Kidney epithelial cell (primary cell): ENCODE data around the gene SMAD6. TPM values are rescaled to one million over a fixed set of nuclear protein-coding genes. Genes with fewer than 3 reads are reported as not detected.

Experiments
- DNase-seq: peaks from one replicate; pipeline ENCODE4 v3.0.0-alpha.2; 2010; ENCODE audit warnings: low read depth
- H3K27me3 ChIP-seq: 2 replicates; pipeline ENCODE4 v1.6.0; 2011; ENCODE audit warnings: low read length; ENCODE audit not compliant: control insufficient read depth, insufficient read depth
- H3K36me3 ChIP-seq: 2 replicates; pipeline ENCODE4 v1.5.1; 2011; ENCODE audit warnings: low read length; ENCODE audit not compliant: control insufficient read depth, insufficient read depth
- H3K4me3 ChIP-seq: 2 replicates; pipeline ENCODE4 v1.5.1; 2011; ENCODE audit warnings: low read depth, mild to moderate bottlenecking, control low read depth, low read length
- CTCF ChIP-seq: IDR thresholded peaks from 2 replicates; pipeline ENCODE4 v1.5.1; 2011; ENCODE audit warnings: mild to moderate bottlenecking, moderate library complexity, low read length, control low read depth, inconsistent platforms; ENCODE audit not compliant: insufficient read depth, poor library complexity, severe bottlenecking
- total RNA-seq: library from RNA; depleted of rRNA; stranded (reverse); fragments of >200 nt; gene quantifications from 2 replicates; pipeline ENCODE4 v1.2.3, GENCODE V29; 2015

SMAD6 gene
- total RNA-seq, 1 donor from 2014 or later: 8.3 TPM

GRCh38 chr15:66808181-66808824 lies 106.3 kb downstream of the SMAD6 start:
- no peak for TF ChIP-seq CTCF
- Histone ChIP-seq H3K4me3 (no peak overlapping the region), H3K36me3 (no peaks in the 10 kb centered on the region), H3K27me3 (no peaks in the 10 kb centered on the region)
- no peak for DNase-seq

- Histone ChIP-seq H3K36me3 (no peaks in the 10 kb centered on the region), H3K27me3 (no peaks in the 10 kb centered on the region), H3K4me3 (no peak overlapping the region)
- no peak for TF ChIP-seq CTCF
- DNase-seq: no peak
These were observed 107.6 kb downstream of the SMAD6 start for GRCh38 chr15:66809664-66810063.

- no peak for TF ChIP-seq CTCF
- H3K27me3 ChIP-seq: no peaks in the 10 kb centered on the region
- H3K36me3 ChIP-seq: no peaks in the 10 kb centered on the region
- no peak overlapping the region for H3K4me3 ChIP-seq
- DNase-seq: no peak
These were observed 113.3 kb downstream of the SMAD6 start for GRCh38 chr15:66815318-66815717.

- DNase-seq: no peak
- no peaks in the 10 kb centered on the region for H3K27me3 ChIP-seq
- H3K4me3 ChIP-seq: no peak overlapping the region
- H3K36me3 ChIP-seq: no peaks in the 10 kb centered on the region
- no peak for TF ChIP-seq CTCF
These were observed 114.2 kb downstream of the SMAD6 start for GRCh38 chr15:66816201-66816600.

GRCh38 chr15:66819084-66819483 lies 117.0 kb downstream of the SMAD6 start:
- DNase-seq: no peak
- no peak for TF ChIP-seq CTCF

More at GRCh38 chr15:66819084-66819483, 117.0 kb downstream of the SMAD6 start:
- Histone ChIP-seq H3K4me3 (no peak overlapping the region), H3K27me3 (no peaks in the 10 kb centered on the region), H3K36me3 (no peaks in the 10 kb centered on the region)
